PC-3 (cell line): ENCODE data around the gene FERMT3.

Source experiments
- EZH2 ChIP-seq: fragments of 300-600 bp; sonication (generic); IDR thresholded peaks from one replicate; pipeline ENCODE4 v1.6.1; 2017; ENCODE audit warnings: antibody characterized with exemption, mild to moderate bottlenecking, low read length; ENCODE audit not compliant: unreplicated experiment
- EZH2phosphoT487 ChIP-seq: fragments of 300-600 bp; sonication (generic); IDR thresholded peaks from 2 replicates; pipeline ENCODE4 v1.6.1; 2018; ENCODE audit warnings: mild to moderate bottlenecking, antibody characterized with exemption, low read length, borderline replicate concordance
- TF ChIP-seq, protein P1 (sequence below): fragments of 300-600 bp; sonication (generic); conservative IDR thresholded peaks from 2 replicates; pipeline ENCODE4 v1.5.1; 2017; ENCODE audit warnings: antibody characterized with exemption, low read depth, mild to moderate bottlenecking, low read length

- TF ChIP-seq, protein P1, sequence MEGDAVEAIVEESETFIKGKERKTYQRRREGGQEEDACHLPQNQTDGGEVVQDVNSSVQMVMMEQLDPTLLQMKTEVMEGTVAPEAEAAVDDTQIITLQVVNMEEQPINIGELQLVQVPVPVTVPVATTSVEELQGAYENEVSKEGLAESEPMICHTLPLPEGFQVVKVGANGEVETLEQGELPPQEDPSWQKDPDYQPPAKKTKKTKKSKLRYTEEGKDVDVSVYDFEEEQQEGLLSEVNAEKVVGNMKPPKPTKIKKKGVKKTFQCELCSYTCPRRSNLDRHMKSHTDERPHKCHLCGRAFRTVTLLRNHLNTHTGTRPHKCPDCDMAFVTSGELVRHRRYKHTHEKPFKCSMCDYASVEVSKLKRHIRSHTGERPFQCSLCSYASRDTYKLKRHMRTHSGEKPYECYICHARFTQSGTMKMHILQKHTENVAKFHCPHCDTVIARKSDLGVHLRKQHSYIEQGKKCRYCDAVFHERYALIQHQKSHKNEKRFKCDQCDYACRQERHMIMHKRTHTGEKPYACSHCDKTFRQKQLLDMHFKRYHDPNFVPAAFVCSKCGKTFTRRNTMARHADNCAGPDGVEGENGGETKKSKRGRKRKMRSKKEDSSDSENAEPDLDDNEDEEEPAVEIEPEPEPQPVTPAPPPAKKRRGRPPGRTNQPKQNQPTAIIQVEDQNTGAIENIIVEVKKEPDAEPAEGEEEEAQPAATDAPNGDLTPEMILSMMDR: no peak
- TF ChIP-seq EZH2 (no peak), EZH2phosphoT487 (no peak)
Observed at GRCh38 chr11:64233913-64234586, 27.5 kb downstream of the FERMT3 start, which contains the start of gene VEGFB.
